ENCODE data around the gene DOCK3.

DNA sequence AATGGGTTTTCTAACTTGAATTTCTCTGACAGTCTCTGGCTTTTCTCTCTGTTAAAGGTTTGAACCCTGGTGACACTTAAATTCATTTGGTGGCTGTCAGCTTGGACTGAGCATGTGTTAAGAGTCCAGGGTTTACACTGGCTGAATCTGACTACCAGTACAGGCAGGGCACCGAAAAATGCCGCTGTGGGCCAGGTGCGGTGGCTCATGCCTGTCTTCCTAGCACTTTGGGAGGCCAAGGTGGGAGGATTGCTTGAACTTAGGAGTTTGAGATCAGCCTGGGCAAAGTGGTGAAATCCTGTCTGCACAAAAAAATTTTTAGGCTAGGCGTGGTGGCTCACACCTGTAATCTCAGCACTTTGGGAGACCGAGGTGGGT, 712.1 kb downstream of the DOCK3 start:
- TF ChIP-seq, protein P1, sequence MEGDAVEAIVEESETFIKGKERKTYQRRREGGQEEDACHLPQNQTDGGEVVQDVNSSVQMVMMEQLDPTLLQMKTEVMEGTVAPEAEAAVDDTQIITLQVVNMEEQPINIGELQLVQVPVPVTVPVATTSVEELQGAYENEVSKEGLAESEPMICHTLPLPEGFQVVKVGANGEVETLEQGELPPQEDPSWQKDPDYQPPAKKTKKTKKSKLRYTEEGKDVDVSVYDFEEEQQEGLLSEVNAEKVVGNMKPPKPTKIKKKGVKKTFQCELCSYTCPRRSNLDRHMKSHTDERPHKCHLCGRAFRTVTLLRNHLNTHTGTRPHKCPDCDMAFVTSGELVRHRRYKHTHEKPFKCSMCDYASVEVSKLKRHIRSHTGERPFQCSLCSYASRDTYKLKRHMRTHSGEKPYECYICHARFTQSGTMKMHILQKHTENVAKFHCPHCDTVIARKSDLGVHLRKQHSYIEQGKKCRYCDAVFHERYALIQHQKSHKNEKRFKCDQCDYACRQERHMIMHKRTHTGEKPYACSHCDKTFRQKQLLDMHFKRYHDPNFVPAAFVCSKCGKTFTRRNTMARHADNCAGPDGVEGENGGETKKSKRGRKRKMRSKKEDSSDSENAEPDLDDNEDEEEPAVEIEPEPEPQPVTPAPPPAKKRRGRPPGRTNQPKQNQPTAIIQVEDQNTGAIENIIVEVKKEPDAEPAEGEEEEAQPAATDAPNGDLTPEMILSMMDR (IDR thresholded peaks at IDR 0.05; ENCODE audit: low read depth, low read length, poor library complexity, severe bottlenecking) = no peak
- TF ChIP-seq EZH2phosphoT487 (IDR thresholded peaks at IDR 0.05; ENCODE audit: borderline replicate concordance, low read length) = no peak

Data from DOHH2 (cell line).